ENCODE results near the gene OTOG.

DNA sequence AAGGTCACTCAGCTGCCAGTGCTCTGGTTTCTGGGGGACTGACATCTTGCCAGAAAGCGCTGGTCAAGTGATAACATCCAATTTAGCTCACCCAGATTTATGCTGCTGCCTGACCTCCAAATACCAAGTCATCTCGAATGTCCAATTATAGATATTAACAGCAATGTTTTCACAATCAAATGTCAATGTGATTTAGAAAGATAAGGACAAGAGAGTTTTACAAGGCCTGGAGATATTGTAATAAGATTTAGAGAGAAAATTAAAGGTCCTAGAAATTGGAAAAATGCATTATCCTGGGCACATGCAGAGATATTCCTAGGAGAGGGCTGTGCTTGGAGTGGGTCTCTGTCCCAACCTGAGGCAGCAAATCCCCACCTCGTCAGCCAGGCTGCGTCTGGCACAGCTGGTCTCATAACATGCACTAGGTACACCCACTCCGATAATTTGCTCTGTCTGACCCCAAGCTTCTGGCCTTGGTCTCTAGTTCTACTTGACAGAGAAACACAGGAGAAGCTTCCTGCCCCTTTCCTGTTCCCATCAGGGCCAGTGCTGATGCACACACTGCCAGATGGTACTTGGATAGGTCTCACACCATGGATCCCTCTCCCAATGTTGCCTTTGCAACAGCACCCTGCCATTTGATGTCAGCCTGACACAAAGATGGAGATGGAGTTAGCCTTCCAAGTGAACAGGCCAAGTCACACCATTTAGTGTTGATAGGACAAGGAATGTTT is 31.4 kb upstream of the OTOG start:
- TF ChIP-seq, protein P1, sequence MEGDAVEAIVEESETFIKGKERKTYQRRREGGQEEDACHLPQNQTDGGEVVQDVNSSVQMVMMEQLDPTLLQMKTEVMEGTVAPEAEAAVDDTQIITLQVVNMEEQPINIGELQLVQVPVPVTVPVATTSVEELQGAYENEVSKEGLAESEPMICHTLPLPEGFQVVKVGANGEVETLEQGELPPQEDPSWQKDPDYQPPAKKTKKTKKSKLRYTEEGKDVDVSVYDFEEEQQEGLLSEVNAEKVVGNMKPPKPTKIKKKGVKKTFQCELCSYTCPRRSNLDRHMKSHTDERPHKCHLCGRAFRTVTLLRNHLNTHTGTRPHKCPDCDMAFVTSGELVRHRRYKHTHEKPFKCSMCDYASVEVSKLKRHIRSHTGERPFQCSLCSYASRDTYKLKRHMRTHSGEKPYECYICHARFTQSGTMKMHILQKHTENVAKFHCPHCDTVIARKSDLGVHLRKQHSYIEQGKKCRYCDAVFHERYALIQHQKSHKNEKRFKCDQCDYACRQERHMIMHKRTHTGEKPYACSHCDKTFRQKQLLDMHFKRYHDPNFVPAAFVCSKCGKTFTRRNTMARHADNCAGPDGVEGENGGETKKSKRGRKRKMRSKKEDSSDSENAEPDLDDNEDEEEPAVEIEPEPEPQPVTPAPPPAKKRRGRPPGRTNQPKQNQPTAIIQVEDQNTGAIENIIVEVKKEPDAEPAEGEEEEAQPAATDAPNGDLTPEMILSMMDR (IDR thresholded peaks at IDR 0.05; ENCODE audit: insufficient read depth, low read length, poor library complexity, severe bottlenecking) = no peak
- TF ChIP-seq EZH2phosphoT487 (conservative IDR thresholded peaks at IDR 0.05; ENCODE audit: low read length) = no peak

Measured in SU-DHL-6 (cell line).